ENCODE results near the gene IL31RA. TPM values are rescaled to one million over a fixed set of nuclear protein-coding genes. Genes with fewer than 3 reads are reported as not detected.

Gene IL31RA
- total and polyA plus RNA-seq, 2 of the 13 experiments (the other 11 are each of a cell fraction or from before 2014, with no cell fraction given): not detected

- ATAC-seq (no peak), FAIRE-seq (no peak), DNase-seq (ENCODE audit: low spot score) (no peak)
- WGBS (ENCODE audit: low lambda C conversion rate): 28% methylated on average over 3 of the region's 3 CpGs
- ChIA-PET POLR2A (no interaction called here), CTCF (ENCODE audit: low intra/inter-chr PET ratio, low total read pairs) (no interaction called here)
- no peaks in the 10 kb centered on the region for H3K9me3 ChIP-seq (ENCODE audit: low read length)
- H2AFZ ChIP-seq (ENCODE audit: low read length): no peak overlapping the region
- 0 out of 5 replicates have a peak, but pooled peaks cover 0 to 2% of the 10 kb centered on the region in 2 experiments for H3K27me3 ChIP-seq (ENCODE audit: control insufficient read depth in 1 of 2, insufficient read depth in 2 of 2, low read length in 2 of 2)
- in situ Hi-C loops (cut with HindIII; ENCODE audit: extremely low pct_ligation_motif_present, low pct_unique_long_range_greater_than_20kb): no loop called here
- TF ChIP-seq DNMT1 (CRISPR knock-in tag; IDR thresholded peaks at IDR 0.05) (no peak), SP140L (CRISPR knock-in tag; IDR thresholded peaks at IDR 0.05; ENCODE audit: borderline replicate concordance) (no peak), DBP (CRISPR knock-in tag; IDR thresholded peaks at IDR 0.05; ENCODE audit: not compliant biosample characterization) (no peak), GPBP1L1 (CRISPR knock-in tag; IDR thresholded peaks at IDR 0.05) (no peak), STAT6 (CRISPR knock-in tag; IDR thresholded peaks at IDR 0.05; ENCODE audit: borderline replicate concordance) (no peak), SALL2 (CRISPR knock-in tag; IDR thresholded peaks at IDR 0.05) (no peak), PAF1 (CRISPR knock-in tag; IDR thresholded peaks at IDR 0.05) (no peak), TFAP4 (IDR thresholded peaks at IDR 0.05; ENCODE audit: borderline replicate concordance, low read depth) (no peak), RAD21 (CRISPR knock-in tag; IDR thresholded peaks at IDR 0.05) (no peak), PHF5A (CRISPR knock-in tag; IDR thresholded peaks at IDR 0.05; ENCODE audit: low read depth, unreplicated experiment) (no peak), SOX6 (IDR thresholded peaks at IDR 0.05) (no peak), SOX6 (CRISPR knock-in tag; IDR thresholded peaks at IDR 0.05) (no peak), ZNF564 (CRISPR knock-in tag; IDR thresholded peaks at IDR 0.05) (no peak), PLSCR1 (CRISPR knock-in tag; IDR thresholded peaks at IDR 0.05; ENCODE audit: borderline replicate concordance) (no peak), NFE2L2 (IDR thresholded peaks at IDR 0.05; ENCODE audit: low read length) (no peak), ZNF7 (CRISPR knock-in tag; IDR thresholded peaks at IDR 0.05) (no peak)
- H3K9ac ChIP-seq (ENCODE audit: insufficient read depth, low read depth, low read length): no peak overlapping the region
- no peaks in the 10 kb centered on the region for H3K79me2 ChIP-seq (ENCODE audit: insufficient read depth, low read length)
- no peak overlapping the region for H3K4me2 ChIP-seq (ENCODE audit: low read depth, low read length)
- no peaks in the 10 kb centered on the region for H4K20me1 ChIP-seq (ENCODE audit: insufficient read depth, low read length)
- no TSS peak for BruUV-seq (replicated peaks)
- H3K4me1 ChIP-seq (ENCODE audit: insufficient read depth, low read length): no peaks in the 10 kb centered on the region
- H3K36me3 ChIP-seq (replicated peaks in 1 of 2; ENCODE audit: control insufficient read depth in 1 of 2, insufficient read depth in 2 of 2, low read length in 2 of 2): no peaks in the 10 kb centered on the region
- no peak overlapping the region for H3K4me3 ChIP-seq (replicated peaks in 1 of 3; ENCODE audit: insufficient read depth in 1 of 3, low read depth in 2 of 3, low read length in 3 of 3)
- no peak overlapping the region for H3K27ac ChIP-seq (ENCODE audit: extremely low read length, insufficient read depth, low read length)
- intact Hi-C loops (cut with micrococcal nuclease; ENCODE audit: unreplicated experiment): no loop called here
Observed at GRCh38 chr5:55829956-55830355, 21.2 kb upstream of the IL31RA start.

Measured in HepG2 (cell line).